ENCODE results near the gene FAM98A.

DNA sequence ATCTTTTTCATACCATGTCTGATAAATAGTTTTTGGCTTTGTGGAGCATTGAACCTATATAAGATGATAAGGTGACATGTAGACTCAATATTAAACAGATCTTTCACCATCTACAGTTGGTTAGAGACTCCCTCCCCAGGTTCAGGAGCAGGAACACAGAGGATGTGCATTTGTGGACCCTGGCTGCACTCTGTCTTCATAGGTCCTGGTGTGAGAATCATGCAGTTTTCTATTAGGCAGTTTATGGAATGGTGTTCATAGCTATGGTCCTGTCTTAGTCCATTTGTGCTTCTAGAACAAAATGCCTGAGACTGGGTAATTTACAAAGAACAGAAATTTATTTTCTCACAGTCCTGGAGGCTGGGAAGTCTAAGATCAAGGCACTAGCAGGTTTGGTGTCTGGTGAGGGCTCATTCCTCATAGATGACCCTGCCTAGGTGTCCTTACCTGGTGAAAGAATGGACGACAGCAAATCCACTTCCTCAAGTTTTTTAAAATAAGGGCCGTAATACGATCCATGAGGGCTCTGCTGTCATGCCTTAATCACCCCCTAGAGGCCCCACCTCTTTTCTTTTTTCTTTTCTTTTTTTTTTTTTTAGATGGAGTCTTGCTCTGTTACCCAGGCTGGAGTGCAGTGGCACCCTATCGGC, 35.3 kb upstream of the FAM98A start:
- no peak for TF ChIP-seq POLR2A (IDR thresholded peaks at IDR 0.05)
- TF ChIP-seq, protein P1, sequence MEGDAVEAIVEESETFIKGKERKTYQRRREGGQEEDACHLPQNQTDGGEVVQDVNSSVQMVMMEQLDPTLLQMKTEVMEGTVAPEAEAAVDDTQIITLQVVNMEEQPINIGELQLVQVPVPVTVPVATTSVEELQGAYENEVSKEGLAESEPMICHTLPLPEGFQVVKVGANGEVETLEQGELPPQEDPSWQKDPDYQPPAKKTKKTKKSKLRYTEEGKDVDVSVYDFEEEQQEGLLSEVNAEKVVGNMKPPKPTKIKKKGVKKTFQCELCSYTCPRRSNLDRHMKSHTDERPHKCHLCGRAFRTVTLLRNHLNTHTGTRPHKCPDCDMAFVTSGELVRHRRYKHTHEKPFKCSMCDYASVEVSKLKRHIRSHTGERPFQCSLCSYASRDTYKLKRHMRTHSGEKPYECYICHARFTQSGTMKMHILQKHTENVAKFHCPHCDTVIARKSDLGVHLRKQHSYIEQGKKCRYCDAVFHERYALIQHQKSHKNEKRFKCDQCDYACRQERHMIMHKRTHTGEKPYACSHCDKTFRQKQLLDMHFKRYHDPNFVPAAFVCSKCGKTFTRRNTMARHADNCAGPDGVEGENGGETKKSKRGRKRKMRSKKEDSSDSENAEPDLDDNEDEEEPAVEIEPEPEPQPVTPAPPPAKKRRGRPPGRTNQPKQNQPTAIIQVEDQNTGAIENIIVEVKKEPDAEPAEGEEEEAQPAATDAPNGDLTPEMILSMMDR (IDR thresholded peaks at IDR 0.05), result no peak

Measured in esophagus squamous epithelium (tissue), 4 donors.